GM18951 (cell line): Measurements from ENCODE around the gene GM2A.
A peak's percentile ranks its signal among the peaks of the same experiment; 100 is the strongest.
"Not testable (repeated sequence)": the region's sequence is repeated elsewhere in the genome, so short reads cannot be mapped to it uniquely, and the experiment has no call there.

Experiments used
- POLR2A ChIP-seq: IDR thresholded peaks from 4 replicates; pipeline ENCODE4 v1.6.1; 2011; ENCODE audit warnings: mild to moderate bottlenecking; ENCODE audit not compliant: insufficient read length, insufficient read depth; ENCODE audit errors: extremely low read depth
- in situ Hi-C: fragments of 300-500 bp; cut with MboI; formaldehyde crosslinking; loops from one replicate; pipeline ENCODE4 v1.12.0; 2022; ENCODE audit warnings: low sequenced_read_pairs, mixed read lengths, inconsistent platforms; ENCODE audit not compliant: unreplicated experiment

The GM2A gene

GRCh38 chr5:151222054-151222789, 30.8 kb upstream of the GM2A start:
- in situ Hi-C loops = no loop called here
- no peak for TF ChIP-seq POLR2A

DNA sequence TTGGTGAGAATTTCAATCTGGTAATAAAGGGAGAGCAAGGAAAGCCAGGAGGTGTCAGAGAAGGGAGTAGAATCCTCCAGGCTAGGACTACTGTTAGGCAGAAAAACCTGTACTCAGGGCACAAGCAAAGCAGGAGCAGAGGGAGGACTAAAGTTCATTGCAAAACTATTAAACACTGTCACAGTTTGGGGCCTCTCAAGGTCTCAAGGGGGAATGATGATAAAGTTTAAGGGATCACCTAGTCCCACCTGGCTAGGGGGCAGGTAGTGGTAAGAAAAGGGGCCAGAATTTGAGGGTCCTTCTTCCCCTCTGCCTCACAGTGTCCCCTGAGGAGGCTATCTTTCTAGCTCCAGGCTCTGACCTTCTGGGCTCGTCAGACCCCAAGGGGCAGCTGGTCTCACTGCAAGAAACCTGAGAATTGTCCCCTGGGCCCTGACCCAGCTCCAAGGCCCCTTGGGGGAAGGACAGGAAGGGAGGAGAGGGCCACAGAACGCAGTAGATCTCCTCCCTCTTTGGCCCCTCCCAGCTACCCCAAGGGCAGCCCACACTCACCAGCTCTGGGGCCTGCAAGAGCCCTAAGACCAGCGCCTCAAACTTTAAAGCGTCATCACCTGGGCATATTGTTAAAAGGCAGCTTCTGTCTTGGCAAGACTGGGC, 30.1 kb upstream of the GM2A start:
- peak; percentile 58 for TF ChIP-seq POLR2A
- in situ Hi-C loops = no loop called here

- peak; percentile 92 for TF ChIP-seq POLR2A
- in situ Hi-C loops = no loop called here
Observed at GRCh38 chr5:151223447-151224264, 29.3 kb upstream of the GM2A start, which contains the start of gene CCDC69. Gene CCDC69 (minus strand): TSS chr5:151224092. CDS start chr5:151223970, 122 bp downstream.

DNA sequence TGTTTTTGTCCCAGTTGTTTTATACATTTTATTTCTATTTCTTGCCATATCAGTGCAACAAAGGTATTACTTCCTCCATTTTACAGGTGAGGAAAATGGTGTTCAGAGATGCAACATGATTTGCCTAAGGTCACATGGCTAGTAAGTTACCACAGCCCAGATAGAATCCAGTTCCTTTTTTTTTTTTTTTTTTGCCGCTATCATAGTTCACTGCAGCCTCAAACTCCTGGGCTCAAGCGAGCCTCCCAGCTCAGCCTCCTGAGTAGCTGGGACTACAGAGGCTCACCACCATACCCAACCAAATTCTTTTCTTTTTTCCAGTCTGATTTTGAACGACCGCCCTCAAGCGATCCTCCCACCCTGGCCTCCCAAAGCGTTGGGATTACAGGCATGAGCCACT, 28.6 kb upstream of the GM2A start:
- TF ChIP-seq POLR2A = no peak
- in situ Hi-C loops = no loop called here

GRCh38 chr5:151225071-151225470, 27.9 kb upstream of the GM2A start:
- TF ChIP-seq POLR2A = no peak

GRCh38 chr5:151225475-151225874, 27.5 kb upstream of the GM2A start:
- TF ChIP-seq POLR2A = no peak
- in situ Hi-C loops = no loop called here

More at GRCh38 chr5:151225071-151225470, 27.9 kb upstream of the GM2A start:
- in situ Hi-C loops = no loop called here

DNA sequence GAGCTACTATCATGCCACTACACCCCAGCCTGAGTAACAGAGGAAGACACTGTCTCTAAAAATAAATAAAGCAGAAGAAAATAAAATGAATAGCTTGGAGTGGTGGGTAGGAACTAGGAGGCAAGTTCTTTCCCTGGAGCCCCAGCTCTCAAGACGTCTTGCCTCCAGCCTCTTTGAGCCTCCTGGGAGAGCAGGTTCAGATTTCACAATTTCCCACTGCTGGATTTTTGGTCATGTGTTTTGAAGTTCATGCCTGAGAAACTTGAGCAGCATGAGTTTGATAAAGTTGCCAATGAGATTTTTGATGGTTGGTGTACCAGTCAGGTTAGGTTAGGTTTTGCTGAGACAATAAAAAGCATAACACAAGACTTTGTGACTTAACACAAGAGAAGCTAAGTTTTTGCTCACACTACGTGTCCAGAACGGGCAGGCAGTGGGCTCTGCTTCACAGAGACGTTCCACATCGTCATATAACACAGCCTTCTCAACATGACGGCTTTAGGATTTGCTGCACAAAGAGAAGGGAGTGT, 25.0 kb upstream of the GM2A start:
- no peak for TF ChIP-seq POLR2A
- in situ Hi-C loops = no loop called here

- in situ Hi-C loops = no loop called here
- TF ChIP-seq POLR2A = no peak
Observed at GRCh38 chr5:151228986-151229385, 24.0 kb upstream of the GM2A start.

DNA sequence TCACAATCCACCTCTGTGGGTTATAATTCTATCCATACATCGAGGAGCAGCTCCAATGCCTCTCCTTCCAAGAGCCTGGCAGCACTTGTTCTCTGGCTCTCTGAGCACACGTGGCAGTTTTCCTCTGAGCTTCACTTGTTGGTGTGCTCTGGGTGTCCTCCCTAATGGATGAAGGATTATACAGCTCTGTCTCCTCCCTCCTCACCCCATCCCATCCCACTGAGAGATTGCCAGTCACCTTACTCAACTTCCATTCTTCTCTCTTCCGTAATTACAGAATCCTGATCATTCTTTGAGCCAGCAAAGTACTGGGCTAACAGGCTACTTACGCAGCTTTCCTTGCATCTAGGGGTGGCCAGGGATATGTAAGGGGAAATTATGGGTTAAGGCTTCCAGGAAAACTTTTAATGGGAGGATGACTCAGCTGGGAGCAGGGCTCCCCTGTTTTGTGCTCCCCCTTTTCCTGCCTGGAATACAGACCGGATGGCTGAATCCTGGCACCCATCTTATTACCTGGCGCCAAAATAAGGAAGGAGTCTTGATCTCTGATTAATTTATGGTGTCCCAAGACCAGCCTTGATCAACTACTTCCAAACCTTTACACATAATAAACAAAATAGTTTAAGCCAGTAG, 22.8 kb upstream of the GM2A start:
- in situ Hi-C loops = no loop called here
- TF ChIP-seq POLR2A = no peak

DNA sequence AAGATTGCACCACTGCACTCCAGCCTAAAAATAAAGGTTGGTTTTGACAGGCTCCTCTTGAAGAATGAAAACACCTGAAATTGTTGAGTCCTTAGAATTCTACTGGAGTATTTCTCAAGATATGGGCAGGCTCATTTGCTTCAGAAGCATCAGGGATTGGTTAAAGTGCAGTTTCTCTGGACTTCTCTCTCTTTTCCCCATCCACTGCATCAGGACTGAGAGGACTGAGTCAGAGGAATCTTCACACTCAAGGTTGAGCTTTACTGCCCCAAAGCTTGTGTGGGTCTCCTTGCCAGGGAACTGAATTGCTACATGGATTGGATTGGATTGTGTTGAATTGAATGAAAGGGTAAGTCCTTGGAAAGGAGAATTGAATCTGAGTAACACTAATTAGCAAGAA, 21.6 kb upstream of the GM2A start:
- in situ Hi-C loops = no loop called here
- no peak for TF ChIP-seq POLR2A

DNA sequence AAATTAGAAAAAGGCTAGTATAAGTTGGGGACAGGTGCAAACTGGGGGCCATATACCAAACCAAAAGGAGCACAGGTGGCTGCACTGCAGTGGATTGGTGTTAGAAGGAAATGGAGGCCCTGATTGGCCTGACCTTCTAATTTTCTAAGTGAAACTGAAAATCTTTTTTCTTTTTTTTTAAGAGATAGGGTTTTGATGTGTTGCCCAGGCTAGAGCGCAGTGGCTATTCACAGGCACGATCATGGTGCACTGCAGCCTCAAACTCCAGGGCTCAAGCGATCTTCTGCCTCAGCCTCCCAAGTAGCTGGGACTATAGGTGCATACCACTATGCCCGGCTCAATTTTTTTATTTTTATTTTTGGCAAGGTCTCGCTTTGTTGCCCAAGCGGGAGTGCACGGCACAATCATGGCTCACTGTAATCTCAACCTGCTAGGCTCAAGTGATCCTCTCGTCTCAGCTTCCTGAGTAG, 19.3 kb upstream of the GM2A start:
- no peak for TF ChIP-seq POLR2A
- in situ Hi-C loops = no loop called here

- in situ Hi-C loops = no loop called here
- TF ChIP-seq POLR2A = peak; percentile 30
Observed at GRCh38 chr5:151234476-151235238, 18.3 kb upstream of the GM2A start.

DNA sequence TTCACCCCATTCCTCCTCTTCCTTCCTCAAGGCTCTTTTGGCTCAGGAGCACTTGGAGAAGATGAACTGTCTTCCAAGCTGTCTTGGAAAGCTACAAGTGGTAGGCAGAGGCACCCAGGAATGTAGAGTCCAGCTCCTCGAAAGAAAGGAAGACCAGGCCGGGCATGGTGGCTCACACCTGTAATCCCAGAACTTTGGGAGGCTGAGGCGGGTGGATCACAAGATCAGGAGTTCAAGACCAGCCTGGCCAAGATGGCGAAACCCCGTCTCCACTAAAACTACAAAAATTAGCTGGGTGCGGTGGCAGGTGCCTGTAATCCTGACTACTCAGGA, 17.8 kb upstream of the GM2A start:
- in situ Hi-C loops = not testable (repeated sequence)
